Sigmoid colon (tissue), 4 donors: ENCODE data around the gene MIER1.

Experiments
- CTCF ChIP-seq, 4 experiments: fragments of 450-650 bp in 3 of 4; fragments of 200-600 bp in 1 of 4; IDR thresholded peaks; one replicate each; pipeline ENCODE4 v1.5.1; 2016 to 2019; ENCODE audit warnings: antibody characterized with exemption in 4 of 4, mild to moderate bottlenecking in 3 of 4, moderate library complexity in 2 of 4
- EP300 ChIP-seq, 4 donors: sonication (generic); formaldehyde crosslinking; IDR thresholded peaks; one replicate each; pipeline ENCODE4 v1.6.1; 2017; ENCODE audit warnings: antibody characterized with exemption in 4 of 4

- TF ChIP-seq EP300 (IDR thresholded peaks at IDR 0.05) (no peak), CTCF (IDR thresholded peaks at IDR 0.05) (no peak)
Observed at GRCh38 chr1:66993076-66993475, 68.3 kb downstream of the MIER1 start.
